HG02840 (cell line): ENCODE measurements around the gene SMIM32.

Source experiments
- ATAC-seq: cut with Tn5 transposase; IDR thresholded peaks from one replicate; pipeline ENCODE4 v1.9.1; 2021; ENCODE audit warnings: mild to moderate bottlenecking, moderate library complexity, moderate number of reproducible peaks; ENCODE audit not compliant: unreplicated experiment, low FRiP score

The SMIM32 gene

GRCh38 chr5:136208916-136209315 lies 16.0 kb upstream of the SMIM32 start:
- ATAC-seq: no peak

- no peak for ATAC-seq
Observed at GRCh38 chr5:136207631-136208030, 14.7 kb upstream of the SMIM32 start.

- no peak for ATAC-seq
Observed at GRCh38 chr5:136206361-136206760, 13.4 kb upstream of the SMIM32 start.

GRCh38 chr5:136205941-136206340 lies 13.0 kb upstream of the SMIM32 start:
- ATAC-seq: no peak

- ATAC-seq: no peak
Observed at GRCh38 chr5:136205061-136205702, 12.2 kb upstream of the SMIM32 start.

GRCh38 chr5:136203303-136203922 lies 10.5 kb upstream of the SMIM32 start:
- no peak for ATAC-seq

- ATAC-seq: no peak
Observed at GRCh38 chr5:136202469-136203205, 9.7 kb upstream of the SMIM32 start.

GRCh38 chr5:136201870-136202269 lies 8.9 kb upstream of the SMIM32 start:
- ATAC-seq: no peak

GRCh38 chr5:136200761-136201160 lies 7.8 kb upstream of the SMIM32 start:
- no peak for ATAC-seq

- ATAC-seq: no peak
Observed at GRCh38 chr5:136200130-136200529, 7.2 kb upstream of the SMIM32 start.

GRCh38 chr5:136199408-136199807 lies 6.4 kb upstream of the SMIM32 start:
- no peak for ATAC-seq

GRCh38 chr5:136198453-136198852 lies 5.5 kb upstream of the SMIM32 start:
- no peak for ATAC-seq

GRCh38 chr5:136197462-136198142 lies 4.6 kb upstream of the SMIM32 start:
- ATAC-seq: no peak

GRCh38 chr5:136195971-136196820 lies 3.2 kb upstream of the SMIM32 start:
- ATAC-seq: no peak

- ATAC-seq: no peak
Observed at GRCh38 chr5:136194576-136194975, 1.6 kb upstream of the SMIM32 start.

GRCh38 chr5:136193322-136193935 lies 467 bp upstream of the SMIM32 start:
- no peak for ATAC-seq

- ATAC-seq: no peak
Observed at GRCh38 chr5:136192015-136192525, 892 bp downstream of the SMIM32 start.

GRCh38 chr5:136191304-136192014 lies 1.5 kb downstream of the SMIM32 start:
- ATAC-seq: no peak

- ATAC-seq: no peak
Observed at GRCh38 chr5:136190904-136191303, 2.1 kb downstream of the SMIM32 start.
